ENCODE measurements around the gene B3GALT4.
A peak's percentile ranks its signal among the peaks of the same experiment; 100 is the strongest.
"Not testable (repeated sequence)": the region's sequence is repeated elsewhere in the genome, so short reads cannot be mapped to it uniquely, and the experiment has no call there.

The B3GALT4 gene

GRCh38 chr6:33272275-33273128, 4.4 kb upstream of the B3GALT4 start:
- DNase-seq, result no peak

- no peak for DNase-seq
Observed at GRCh38 chr6:33273129-33273923, 3.6 kb upstream of the B3GALT4 start.

- no peak for DNase-seq
Observed at GRCh38 chr6:33273924-33274902, 2.7 kb upstream of the B3GALT4 start.

GRCh38 chr6:33275795-33276580, 935 bp upstream of the B3GALT4 start:
- DNase-seq, result not testable (repeated sequence)

- no peak for DNase-seq
Observed at GRCh38 chr6:33276581-33276863, 401 bp upstream of the B3GALT4 start.

- no peak for DNase-seq
Observed at GRCh38 chr6:33277663-33278391, 904 bp downstream of the B3GALT4 start.

GRCh38 chr6:33278392-33278741, 1.4 kb downstream of the B3GALT4 start:
- DNase-seq, result no peak

- DNase-seq, result no peak
Observed at GRCh38 chr6:33278810-33279209, 1.9 kb downstream of the B3GALT4 start.

- DNase-seq, result no peak
Observed at GRCh38 chr6:33279257-33279695, 2.4 kb downstream of the B3GALT4 start.

- DNase-seq, result no peak
Observed at GRCh38 chr6:33279971-33280511, 3.1 kb downstream of the B3GALT4 start.

- DNase-seq, result no peak
Observed at GRCh38 chr6:33280539-33280938, 3.6 kb downstream of the B3GALT4 start.

- not testable (repeated sequence) for DNase-seq
Observed at GRCh38 chr6:33285214-33285613, 8.3 kb downstream of the B3GALT4 start.

- DNase-seq, result no peak
Observed at GRCh38 chr6:33286946-33287914, 10.3 kb downstream of the B3GALT4 start.

GRCh38 chr6:33288141-33288920, 11.4 kb downstream of the B3GALT4 start:
- DNase-seq, result no peak

- DNase-seq, result peak; percentile 75
Observed at GRCh38 chr6:33288921-33289783, 12.2 kb downstream of the B3GALT4 start, which contains the start of the genes PFDN6 and WDR46. PFDN6 (plus strand) TSS chr6:33289601; CDS start chr6:33289857, 256 bp downstream. WDR46 (minus strand) TSS chr6:33289239; CDS start chr6:33289170, 69 bp downstream.

- DNase-seq, result no peak
Observed at GRCh38 chr6:33289784-33290315, 12.9 kb downstream of the B3GALT4 start.

GRCh38 chr6:33290459-33290858, 13.5 kb downstream of the B3GALT4 start:
- DNase-seq, result no peak
